GDM1 (cell line): ENCODE data around the gene SAE1.
"Not testable (repeated sequence)": the region's sequence is repeated elsewhere in the genome, so short reads cannot be mapped to it uniquely, and the experiment has no call there.

Experiments
- DNase-seq: peaks from one replicate; lab custom pipeline; 2025; lab: John Stamatoyannopoulos, UW

SAE1 gene

DNA sequence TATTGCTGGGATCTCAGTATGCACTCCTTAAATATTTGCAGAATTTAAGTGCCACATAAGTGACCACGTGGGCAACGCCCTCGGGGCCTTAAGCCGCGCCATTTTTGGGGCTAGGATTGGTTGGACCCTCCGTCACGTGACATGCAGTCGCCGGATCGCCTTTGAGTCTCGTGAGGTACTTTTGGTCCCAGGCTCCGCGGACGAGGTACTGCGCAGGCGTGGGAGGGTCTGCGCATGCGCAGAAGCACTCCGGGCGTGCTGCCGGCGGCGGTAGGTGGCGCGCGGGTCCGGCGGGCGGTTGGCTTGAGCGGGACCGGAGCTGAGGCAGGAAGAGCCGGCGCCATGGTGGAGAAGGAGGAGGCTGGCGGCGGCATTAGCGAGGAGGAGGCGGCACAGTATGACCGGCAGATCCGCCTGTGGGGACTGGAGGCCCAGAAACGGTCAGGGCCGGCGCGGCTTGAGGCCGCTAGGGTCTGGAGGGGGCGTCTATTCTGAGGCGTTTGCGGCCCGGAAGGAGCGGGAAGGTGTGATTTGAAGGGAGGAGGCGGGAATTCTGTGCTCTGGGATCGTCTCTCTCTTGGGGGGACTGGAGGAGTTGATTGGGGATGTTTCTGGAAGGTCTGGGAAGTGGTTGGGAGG, at the start of gene SAE1:
Gene SAE1, plus strand, starts transcription at position 247 of the 639 bp plus-strand sequence. Its CDS starts 96 bp downstream, at position 343.
- peak; percentile 98 for DNase-seq

DNA sequence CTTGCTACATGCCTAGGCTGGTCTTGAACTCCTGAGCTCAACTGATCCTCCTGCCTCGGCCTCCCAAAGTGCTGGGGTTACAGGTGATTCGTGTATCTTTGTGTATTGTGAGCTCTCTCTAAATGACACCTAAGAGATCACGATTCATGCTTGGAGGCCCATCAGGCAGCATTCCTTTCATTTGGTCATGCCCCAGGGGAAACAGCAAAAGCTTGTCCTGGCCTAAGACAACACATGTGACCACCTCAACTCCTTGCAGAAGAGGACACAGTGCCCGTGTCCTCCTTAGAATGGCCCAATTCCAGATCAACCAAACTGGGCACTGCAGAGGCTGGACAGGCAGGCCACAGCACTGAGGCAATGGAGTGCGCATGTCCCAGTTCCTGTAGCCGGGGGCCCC, 49.5 kb upstream of the SAE1 start:
- no peak for DNase-seq

DNA sequence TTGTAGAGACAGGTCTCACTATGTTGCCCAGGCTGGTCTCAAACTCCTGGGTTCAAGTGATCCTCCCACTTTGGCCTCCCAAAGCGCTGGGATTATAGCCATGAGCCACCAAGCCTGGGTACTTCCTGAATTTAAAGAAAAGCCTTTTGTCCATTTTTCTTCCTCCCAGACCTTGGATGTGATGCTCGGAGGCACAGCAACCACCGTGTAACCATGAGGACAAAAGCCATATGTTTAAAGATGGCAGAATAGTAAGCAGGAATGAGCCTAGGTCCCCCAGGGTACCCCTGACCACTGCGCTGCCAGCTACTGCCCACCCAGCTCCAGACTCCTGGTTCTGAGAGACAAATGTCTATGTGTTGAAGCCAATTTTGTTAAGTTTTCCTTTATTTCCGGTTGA, 48.1 kb upstream of the SAE1 start:
- DNase-seq, result no peak

DNA sequence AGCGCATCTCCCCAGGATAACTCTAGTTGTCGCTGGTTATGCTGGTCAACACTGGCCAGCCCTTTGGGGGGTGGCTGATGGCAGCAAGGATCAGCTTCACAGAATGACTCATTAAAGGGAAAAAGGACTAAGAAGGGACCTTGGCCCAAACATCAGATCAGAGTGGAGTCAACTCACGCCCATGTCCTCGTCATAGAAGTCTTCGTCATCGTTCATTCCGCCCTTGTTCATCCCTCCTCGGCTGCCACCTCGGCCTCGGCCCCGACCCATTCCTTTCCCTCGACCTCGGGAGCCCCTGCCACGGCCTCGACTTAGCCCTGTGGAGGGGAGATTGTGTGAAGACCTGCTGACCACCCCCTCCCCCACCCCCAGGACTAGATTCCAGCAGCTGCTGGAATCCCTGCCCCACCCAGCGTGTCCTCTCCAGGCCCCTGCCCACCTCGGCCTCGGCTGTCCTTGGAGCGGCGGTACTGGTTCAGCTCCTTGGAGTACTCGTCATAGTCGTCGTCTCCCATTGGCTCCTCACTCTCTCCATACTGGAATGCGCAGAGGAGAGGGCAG, 45.7 kb upstream of the SAE1 start:
- no peak for DNase-seq

DNA sequence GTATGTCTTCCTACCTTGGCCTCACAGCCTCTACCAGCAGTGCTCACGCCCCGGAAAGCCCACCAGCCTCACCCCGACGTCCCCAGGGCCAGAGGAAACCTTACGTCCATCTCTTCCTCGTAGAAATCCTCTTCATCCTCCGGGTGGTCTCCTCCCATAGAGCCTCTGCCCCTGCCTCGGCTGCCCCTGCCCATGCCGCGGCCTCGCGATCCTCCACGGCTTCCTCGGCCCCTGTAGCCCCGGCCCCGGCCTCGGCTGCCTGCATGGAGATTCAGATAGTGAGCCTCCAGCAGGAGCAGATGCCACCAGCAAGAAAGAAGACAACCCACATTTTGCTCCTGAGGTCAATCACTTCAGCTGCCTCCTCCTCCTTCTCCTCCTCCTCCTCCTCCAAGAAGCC, 44.4 kb upstream of the SAE1 start:
- DNase-seq, result no peak

DNA sequence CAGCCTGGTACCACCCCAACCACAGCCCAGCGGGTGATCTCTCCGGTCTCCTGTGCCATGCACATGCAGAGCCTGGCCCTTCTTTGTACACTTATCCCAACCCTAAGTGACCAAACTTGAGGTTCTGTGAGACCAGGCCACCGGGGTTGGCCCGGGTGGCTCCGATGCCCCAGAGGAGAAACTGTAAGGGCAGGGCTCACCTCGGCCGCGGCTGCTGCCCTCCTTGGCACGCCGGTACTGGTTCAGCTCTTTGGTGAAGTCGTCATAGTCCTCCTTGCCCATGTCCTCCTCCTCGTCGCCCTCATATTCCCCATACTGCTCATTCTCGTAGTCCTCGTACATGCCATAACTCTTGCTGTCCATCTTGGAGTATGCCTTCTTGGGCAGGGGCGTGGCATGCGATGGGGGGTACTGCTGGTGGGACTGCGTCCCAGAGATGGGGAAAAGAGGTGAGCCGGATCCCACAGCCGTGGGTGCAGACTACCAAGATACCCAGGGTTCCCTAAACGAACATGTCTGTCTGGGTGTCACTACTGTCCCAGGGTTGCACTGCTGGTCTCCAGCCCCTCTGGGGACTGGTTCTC, 40.8 kb upstream of the SAE1 start:
- no peak for DNase-seq

DNA sequence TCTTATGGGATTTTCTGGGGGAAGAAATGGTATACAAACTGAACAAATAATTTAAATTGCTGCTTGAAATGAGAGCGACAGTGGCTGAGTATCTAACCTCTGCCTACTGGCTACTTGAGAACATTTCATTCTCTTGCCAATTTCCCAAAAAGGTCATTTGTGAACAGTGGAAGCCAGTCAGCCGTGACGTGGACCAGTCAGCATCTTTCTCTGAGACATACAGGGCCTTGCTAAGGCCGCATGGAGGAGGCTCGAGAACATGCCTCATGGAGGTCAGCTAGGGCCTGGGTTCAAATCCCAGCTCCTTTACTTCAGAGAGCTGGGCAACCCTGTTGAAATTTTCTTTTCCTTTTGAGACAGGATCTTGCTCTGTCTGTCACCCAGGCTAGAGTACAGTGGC, 37.4 kb upstream of the SAE1 start:
- no peak for DNase-seq

DNA sequence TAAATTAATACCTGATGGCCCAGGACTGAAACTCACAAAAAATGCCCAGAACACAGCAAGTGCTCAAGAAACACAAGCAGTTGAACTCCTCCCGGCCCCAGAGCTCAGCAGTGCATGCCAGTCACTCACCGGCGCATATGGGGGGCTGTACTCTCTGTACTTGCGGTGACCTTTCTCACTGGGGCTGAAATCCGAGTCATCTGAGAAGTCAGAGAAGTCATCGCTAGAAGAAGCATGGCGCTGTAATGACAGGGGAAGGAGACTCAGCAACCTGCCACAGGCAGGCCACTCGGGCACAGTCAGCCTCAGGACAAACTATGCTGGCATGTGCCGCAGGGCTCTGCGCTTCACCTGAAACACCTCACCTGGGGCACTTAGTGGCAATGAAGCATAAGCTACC, 36.8 kb upstream of the SAE1 start:
- no peak for DNase-seq

DNA sequence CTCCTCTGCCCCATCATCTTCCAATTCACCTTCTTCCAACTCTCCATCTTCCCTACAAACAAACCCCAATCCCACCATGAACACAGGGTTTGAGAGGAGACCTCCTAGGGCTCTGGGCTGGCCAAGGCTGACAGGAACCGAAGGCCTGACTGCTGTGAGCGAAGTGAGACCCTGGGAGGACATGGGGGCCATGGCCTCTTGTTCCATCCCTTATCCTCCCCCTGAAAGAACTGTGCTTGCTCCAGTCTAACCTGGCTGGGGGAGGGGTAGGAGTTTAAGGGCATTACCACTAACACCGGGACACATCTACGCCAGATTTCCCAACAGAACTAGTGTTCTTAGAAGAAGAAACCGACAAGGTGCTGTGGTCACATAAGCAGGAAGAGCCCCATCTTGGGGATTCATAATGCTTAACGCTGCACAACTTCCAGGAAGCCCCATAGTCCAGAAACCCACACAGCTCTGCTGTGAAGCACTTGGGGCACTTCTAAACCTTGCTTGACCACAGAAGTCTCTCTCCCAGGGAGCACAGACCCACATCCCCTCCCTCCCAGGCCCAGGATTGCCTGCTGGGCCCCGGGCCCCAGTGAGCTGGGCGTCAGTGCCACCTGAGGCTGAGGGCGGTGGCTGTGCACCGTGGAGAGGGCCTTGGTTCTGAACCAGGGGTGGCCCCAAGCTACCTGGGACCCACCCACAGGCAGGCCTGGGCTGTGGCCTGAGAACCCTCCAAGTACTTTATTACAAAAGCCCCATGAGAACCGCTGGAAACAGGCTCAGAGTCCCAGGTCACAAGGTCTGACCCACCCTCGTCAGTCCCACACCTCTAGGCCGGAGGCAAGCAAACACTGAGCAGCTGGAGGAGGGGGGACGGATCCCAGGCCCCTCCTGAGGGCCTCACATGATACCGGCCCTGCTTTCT, 35.8 kb upstream of the SAE1 start:
- DNase-seq, result no peak

DNA sequence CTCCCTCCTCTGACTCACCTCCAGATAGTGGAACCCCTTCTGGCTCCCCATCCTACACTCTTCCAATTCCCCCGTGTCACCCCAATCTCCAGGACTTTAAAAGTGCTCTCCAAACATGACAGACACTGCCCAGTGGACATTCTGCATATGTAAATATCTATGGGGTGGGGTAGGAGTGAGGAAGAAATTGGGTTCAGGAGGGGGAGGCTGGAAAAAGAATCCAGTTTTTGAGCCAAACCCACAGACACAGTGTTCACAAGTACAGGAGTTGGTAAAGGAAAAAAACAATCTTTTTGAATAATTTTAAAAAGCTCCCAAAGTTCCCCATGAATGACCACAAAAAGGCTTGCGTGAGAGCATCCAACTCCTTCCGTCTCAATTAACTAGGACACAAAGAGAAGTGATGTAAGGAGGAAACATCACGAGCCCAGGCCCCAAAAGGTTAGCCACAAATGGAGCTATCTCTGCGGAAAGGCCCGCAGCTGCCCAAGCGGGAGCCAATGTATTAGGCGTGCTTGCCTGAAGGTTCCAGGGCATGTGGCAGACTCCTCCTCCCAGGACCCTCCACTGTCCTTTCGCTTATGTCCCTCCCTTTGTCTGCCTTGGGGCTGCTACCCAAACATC, 35.0 kb upstream of the SAE1 start:
- DNase-seq, result no peak

DNA sequence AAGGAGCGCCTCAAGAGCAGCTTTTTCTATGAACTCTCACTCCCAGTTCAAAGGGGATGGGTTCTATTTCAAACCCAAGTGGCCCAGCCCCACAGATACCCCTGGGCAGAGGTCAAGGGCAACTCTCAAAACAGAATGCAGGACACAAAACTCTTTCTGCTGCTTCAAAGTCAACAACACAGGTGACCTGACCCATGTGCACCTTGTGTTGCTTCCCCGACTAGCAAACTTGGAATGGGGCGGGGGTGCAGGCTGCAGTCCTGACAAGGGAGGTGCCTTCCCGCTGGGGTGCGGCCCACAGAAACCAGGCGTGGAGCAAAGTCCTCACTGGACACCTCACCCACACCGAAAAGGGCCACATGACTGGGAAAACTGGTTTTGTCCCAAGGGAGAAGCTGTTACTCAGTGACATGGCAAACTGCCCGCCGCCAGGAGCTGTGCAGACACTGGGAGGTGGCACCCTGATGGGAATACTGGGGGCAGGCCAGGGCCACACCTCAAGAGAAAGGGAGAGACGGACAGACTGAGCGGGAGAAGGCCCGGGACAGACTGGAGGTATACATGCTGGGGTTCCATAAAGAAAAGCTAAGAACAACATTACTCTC, 34.4 kb upstream of the SAE1 start:
- no peak for DNase-seq

DNA sequence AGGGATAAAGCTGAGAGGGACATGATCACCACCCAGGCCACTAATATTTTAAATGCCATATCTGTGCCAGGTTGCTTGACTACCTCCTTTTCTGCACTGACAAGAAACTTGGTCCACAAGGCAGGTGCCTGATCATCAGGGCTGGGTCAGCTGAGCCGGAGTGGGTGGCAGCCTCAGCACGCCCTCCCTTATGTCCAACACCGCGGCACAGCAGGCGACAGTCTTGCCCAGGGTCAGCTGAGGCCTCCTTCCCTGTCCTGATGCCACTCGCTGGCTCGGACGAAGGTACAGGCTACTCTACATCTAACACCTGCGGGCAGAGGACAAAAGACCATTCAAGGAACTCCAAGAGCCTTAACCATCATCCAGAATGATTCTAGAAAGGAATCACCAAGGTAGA, 33.9 kb upstream of the SAE1 start:
- DNase-seq, result no peak

DNA sequence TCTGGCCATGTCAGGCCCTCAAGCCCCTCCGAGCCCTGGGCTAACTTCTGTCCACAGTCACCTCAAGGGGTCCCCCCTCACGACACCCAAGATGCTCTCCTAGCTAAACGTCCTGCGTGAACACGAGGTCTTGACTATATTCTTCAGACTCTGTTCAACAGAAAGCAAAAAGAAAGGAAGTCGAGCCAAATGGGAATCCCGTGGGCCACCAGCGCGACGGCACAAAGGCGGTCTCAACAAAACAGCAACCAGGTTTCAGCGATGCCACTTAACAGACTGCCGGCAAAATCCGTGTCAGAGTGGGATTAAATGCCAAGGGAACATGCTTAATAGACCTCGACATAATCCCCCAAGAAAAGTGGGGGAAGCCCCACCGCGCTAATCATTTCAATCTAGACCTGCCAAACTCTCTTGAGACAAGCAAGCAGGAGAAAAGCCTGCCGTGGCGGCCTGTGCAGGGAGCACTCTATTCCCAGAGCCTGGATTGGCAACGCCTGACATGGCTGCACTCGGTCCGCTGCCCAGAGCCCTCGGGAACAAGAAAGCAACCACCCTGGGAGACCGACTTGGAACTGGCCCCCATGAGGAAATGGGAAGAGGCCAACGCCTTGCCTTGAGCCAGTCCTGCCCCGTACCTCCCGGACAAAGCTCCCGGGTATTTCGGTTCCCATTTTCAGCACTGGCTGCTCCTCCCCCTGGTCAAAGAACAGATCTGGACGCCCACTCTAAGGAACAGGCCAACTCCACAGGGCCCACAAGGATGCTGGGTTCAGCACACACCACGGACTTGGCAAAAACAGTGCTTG, 33.0 kb upstream of the SAE1 start:
- DNase-seq, result no peak

DNA sequence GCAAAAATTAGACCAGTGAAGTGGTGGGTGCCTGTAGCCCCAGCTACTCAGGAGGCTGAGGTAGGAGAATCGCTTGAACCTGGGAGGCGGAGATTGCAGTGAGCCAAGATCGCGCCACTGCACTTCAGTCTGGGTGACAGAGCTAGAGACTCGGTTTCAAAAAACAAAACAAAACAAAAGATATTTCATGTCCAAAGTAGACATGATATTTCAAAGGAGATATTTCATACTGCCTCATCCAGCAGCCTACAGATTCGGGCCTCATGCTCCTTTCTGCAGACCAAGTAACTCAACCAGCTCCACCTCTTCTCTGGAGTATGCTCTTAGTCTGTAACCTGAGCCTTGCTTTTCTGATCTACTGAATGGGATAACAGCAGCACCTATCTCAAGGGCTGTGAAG, 32.0 kb upstream of the SAE1 start:
- DNase-seq, result no peak

DNA sequence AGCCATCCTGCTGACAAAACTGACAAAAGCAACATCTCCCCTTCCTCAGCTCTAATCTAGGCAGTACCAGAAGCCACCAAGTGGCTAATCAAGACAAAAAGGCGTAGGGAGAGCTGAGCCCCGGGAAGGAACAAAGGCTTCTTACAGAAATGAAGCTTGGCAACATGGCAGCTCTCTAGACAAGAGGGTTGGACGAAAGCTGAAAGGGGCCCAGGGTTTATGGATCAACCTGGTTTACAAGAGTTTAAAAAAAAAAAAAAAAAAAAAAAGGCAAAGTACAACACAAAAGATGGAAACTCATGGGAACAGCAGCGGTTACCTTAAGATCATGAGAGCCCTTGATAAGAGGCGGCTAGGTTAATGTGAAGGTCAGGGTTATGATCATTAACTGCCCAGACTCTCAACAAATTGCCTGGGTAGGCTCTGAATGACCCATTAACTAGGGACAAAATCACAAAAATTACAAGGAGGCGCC, 31.0 kb upstream of the SAE1 start:
- no peak for DNase-seq

DNA sequence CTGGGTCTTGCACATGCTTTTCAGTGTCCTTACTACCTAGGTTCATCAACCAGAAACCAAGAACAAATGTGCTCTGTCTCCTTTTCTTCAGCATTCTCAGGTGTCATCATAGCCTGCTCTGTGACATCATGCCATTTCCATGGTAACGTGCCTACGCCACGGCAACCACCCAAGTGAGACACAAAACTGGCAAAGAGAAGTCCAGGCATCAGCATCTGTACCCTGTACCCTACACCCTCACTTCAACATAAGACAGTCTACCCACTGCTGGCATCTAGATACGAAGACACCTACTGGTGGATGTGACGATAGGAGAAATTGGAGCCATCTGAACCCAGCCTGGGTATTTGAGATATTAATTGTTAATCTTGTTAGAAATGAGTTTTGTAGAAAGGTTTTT, 30.3 kb upstream of the SAE1 start:
- no peak for DNase-seq

DNA sequence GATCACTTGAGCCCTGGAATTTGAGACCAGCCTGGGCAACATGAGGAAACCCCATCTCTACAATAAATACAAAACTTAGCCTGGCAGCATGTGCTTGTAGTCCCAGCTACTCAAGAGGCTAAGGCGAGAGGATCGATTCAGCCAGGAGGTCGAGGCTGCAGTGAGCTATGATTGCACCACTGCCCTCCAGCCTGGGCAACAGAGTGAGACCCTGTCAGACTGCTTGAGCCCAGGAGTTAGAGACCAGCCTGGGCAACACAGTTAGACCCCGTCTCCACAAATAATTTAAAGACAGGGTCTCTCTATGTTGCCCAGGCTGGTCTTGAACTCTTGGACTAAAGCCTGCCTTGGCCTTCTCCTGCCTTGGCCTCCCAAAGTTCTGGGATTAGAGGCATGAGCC, 29.5 kb upstream of the SAE1 start:
- not testable (repeated sequence) for DNase-seq

DNA sequence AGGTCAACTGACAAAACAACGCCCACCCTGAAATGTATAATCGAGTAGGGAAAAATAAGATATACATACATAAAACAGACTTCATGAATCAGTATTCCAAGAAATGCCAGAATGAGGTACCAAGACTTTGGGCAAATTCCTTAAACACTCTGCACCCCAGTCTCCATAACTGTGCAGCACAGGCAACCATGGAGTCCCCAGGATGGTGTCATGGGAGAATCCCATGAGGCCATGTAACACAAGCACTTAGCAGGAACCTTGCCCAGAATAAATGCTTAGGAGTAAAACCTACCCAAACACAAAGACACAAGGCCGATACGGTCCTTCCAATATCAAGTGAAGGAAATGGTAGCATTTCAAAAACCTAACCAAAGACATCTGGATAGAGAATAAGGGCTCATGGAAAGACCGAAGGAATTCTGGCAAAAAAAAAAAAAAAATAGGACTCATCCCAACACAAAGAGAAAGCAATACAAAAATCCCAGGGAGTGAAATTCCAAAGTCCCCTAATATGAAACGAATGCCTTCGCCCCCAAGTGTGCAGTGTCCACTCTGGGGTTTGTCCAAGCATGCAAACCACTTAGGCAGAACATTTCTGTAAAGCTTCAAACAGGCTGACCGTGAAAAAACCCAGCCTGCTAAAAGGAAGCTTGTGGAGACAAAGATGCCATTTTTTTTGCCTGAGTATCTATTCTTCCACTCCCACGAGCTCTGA, 28.1 kb upstream of the SAE1 start:
- no peak for DNase-seq

DNA sequence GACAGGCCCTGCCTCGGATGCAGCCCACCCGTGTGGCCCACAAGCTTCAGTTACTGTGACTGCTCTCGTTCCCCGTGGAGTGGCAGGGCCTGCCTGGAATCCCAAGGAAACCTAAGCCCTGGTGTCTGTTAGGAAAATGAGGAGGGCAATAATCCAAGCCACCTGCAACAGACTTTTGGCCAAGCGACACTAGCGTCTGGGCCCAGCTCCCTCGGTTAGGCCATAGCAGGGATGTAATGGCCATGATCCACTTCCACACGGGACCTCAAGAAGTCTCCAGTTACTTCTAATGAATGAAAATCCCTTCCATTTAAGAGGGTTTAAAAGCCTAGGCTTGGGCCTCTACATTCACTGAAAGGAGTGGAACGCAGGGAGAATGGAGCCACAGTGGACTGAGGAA, 26.0 kb upstream of the SAE1 start:
- no peak for DNase-seq

DNA sequence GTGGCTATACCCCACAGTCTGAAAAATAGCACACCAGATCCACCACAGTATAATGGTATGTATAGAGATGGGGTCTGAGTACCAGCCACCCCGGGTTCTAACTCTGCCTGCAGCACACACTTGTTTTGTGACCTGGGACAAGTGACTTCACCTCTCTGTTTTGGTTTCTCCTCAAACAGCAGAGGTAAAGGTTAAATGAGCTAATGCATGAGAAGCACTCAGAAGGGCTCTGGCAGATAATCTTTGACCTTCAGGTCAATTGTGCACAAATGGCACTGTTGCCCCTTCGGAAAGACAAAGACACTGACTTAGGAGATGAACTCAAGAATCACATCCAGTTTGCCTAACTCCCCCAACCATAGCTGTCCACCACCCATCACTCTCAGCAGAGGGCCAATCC, 24.8 kb upstream of the SAE1 start:
- DNase-seq, result no peak
